Activated CD4-positive, alpha-beta memory T cell treated with anti-CD3 and anti-CD28 coated beads for 36 hours (primary cell): ENCODE measurements around the gene IRAK2. TPM values are rescaled to one million over a fixed set of nuclear protein-coding genes. Genes with fewer than 3 reads are reported as not detected.

Experiments
- CTCF ChIA-PET: fragments of 350-600 bp; sonication (Branson Sonifier 250); formaldehyde crosslinking; loops from one replicate; lab custom pipeline; 2021; ENCODE audit warnings: antibody characterized with exemption, inconsistent platforms; lab: Charles Lee
- POLR2A ChIA-PET: fragments of 350-600 bp; sonication (Branson Sonifier 250); formaldehyde crosslinking; loops from one replicate; lab custom pipeline; 2021; ENCODE audit warnings: antibody characterized with exemption; lab: Charles Lee
- DNase-seq: peaks from one replicate; pipeline ENCODE4 v3.0.0-alpha.2; 2020
- H3K27ac Mint-ChIP-seq: one replicate; pipeline ENCODE4 v1.8.0; 2021; ENCODE audit warnings: mixed read lengths
- H3K27me3 Mint-ChIP-seq: one replicate; pipeline ENCODE4 v1.8.0; 2021; ENCODE audit warnings: mixed read lengths
- H3K36me3 Mint-ChIP-seq: one replicate; pipeline ENCODE4 v1.8.0; 2021; ENCODE audit warnings: mixed read lengths
- H3K4me1 Mint-ChIP-seq: one replicate; pipeline ENCODE4 v1.8.0; 2021; ENCODE audit warnings: low read depth, mixed read lengths
- H3K4me3 Mint-ChIP-seq: one replicate; pipeline ENCODE4 v1.8.0; 2021; ENCODE audit warnings: mild to moderate bottlenecking, mixed read lengths
- H3K9me3 Mint-ChIP-seq: one replicate; pipeline ENCODE4 v1.8.0; 2021; ENCODE audit warnings: mixed read lengths
- intact Hi-C: fragments of 100-400 bp; cut with micrococcal nuclease; formaldehyde crosslinking; loops from one replicate; pipeline ENCODE4 v1.15.1; 2023
- total RNA-seq, 2 experiments: library from RNA; stranded (reverse); gene quantifications; one replicate each; pipeline ENCODE4 v1.2.3, GENCODE V29; 2021

The IRAK2 gene
- total RNA-seq, 2 experiments from 2014 or later, result 7.3 to 8.3 TPM

GRCh38 chr3:10232137-10232536 is 67.4 kb downstream of the IRAK2 start:
- CTCF ChIA-PET, result interaction anchor here (0.6 kb wide), 1 partner anchor 68 kb away, joined by 3 read pairs; no protein-coding TSS in a partner anchor
- Mint-ChIP-seq H3K36me3 (peaks cover 13% of the 10 kb centered on the region), H3K27me3 (no peaks in the 10 kb centered on the region), H3K27ac (no peak overlapping the region), H3K4me1 (peaks cover 30% of the 10 kb centered on the region), H3K4me3 (no peak overlapping the region), H3K9me3 (no peaks in the 10 kb centered on the region)
- no peak for DNase-seq
- POLR2A ChIA-PET, result interaction anchor here (0.7 kb wide), 1 partner anchor 91 kb away, joined by 3 read pairs; the partner anchor contains the start of gene VHL
- intact Hi-C loops, result no loop called here

- intact Hi-C loops, result no loop called here
- Mint-ChIP-seq H3K4me3 (no peak overlapping the region), H3K4me1 (peaks cover 28% of the 10 kb centered on the region), H3K9me3 (no peaks in the 10 kb centered on the region), H3K27me3 (no peaks in the 10 kb centered on the region), H3K36me3 (peaks cover 16% of the 10 kb centered on the region), H3K27ac (no peak overlapping the region)
- DNase-seq, result no peak
- ChIA-PET CTCF (interaction anchor here (1.3 kb wide), 1 partner anchor 8 kb away, joined by 3 read pairs; no protein-coding TSS in a partner anchor), POLR2A (no interaction called here)
Measured at GRCh38 chr3:10233988-10234387, 69.3 kb downstream of the IRAK2 start.

GRCh38 chr3:10234526-10235230 is 70.0 kb downstream of the IRAK2 start:
- POLR2A ChIA-PET, result no interaction called here
- DNase-seq, result no peak
- no peak overlapping the region for H3K27ac Mint-ChIP-seq

GRCh38 chr3:10235551-10235950 is 70.8 kb downstream of the IRAK2 start:
- Mint-ChIP-seq H3K36me3 (peaks cover 19% of the 10 kb centered on the region), H3K27me3 (no peaks in the 10 kb centered on the region), H3K9me3 (no peaks in the 10 kb centered on the region), H3K4me1 (peaks cover 28% of the 10 kb centered on the region), H3K27ac (no peak overlapping the region), H3K4me3 (no peak overlapping the region)
- no peak for DNase-seq
- POLR2A ChIA-PET, result no interaction called here
- CTCF ChIA-PET, result no interaction called here
- intact Hi-C loops, result no loop called here

More at GRCh38 chr3:10234526-10235230, 70.0 kb downstream of the IRAK2 start:
- Mint-ChIP-seq H3K36me3 (peaks cover 18% of the 10 kb centered on the region), H3K27me3 (no peaks in the 10 kb centered on the region), H3K9me3 (no peaks in the 10 kb centered on the region), H3K4me3 (no peak overlapping the region), H3K4me1 (peaks cover 26% of the 10 kb centered on the region)
- intact Hi-C loops, result no loop called here
- CTCF ChIA-PET, result no interaction called here

GRCh38 chr3:10238345-10239183 is 73.8 kb downstream of the IRAK2 start:
- Mint-ChIP-seq H3K4me1 (peaks cover 50% of the 10 kb centered on the region), H3K27ac (peak overlapping the region; percentile 59), H3K9me3 (no peaks in the 10 kb centered on the region), H3K4me3 (no peak overlapping the region), H3K27me3 (no peaks in the 10 kb centered on the region), H3K36me3 (peaks cover 19% of the 10 kb centered on the region)
- peak; percentile 55 for DNase-seq
- POLR2A ChIA-PET, result interaction anchor here (0.9 kb wide), 1 partner anchor 10 kb away, joined by 3 read pairs; the partner anchor contains the start of gene TATDN2
- CTCF ChIA-PET, result interaction anchor here (0.9 to 1.6 kb wide), 2 partner anchors 9 to 44 kb away, joined by 3 to 4 read pairs; partner anchors contain the start of gene TATDN2
- intact Hi-C loops, result no loop called here

GRCh38 chr3:10240799-10241198 is 76.1 kb downstream of the IRAK2 start:
- CTCF ChIA-PET, result no interaction called here
- Mint-ChIP-seq H3K27ac (peak overlapping the region; percentile 97), H3K4me1 (peaks cover 64% of the 10 kb centered on the region), H3K27me3 (no peaks in the 10 kb centered on the region), H3K4me3 (no peak overlapping the region), H3K36me3 (peaks cover 33% of the 10 kb centered on the region), H3K9me3 (peaks cover 20% of the 10 kb centered on the region)
- intact Hi-C loops, result loop anchor here (10.0 kb wide), 2 partner anchors 216 to 506 kb away; partner anchors contain the start of genes BRPF1 and FANCD2
- POLR2A ChIA-PET, result interaction anchor here (0.6 to 1.3 kb wide), 2 partner anchors 42 to 99 kb away, joined by 3 read pairs; partner anchors contain the start of gene VHL
- DNase-seq, result no peak

GRCh38 chr3:10242182-10243065 is 77.7 kb downstream of the IRAK2 start:
- peak overlapping the region; percentile 36 for H3K4me3 Mint-ChIP-seq
- H3K9me3 Mint-ChIP-seq, result peaks cover 24% of the 10 kb centered on the region
- peaks cover 30% of the 10 kb centered on the region for H3K36me3 Mint-ChIP-seq
- ChIA-PET CTCF (interaction anchor here (0.7 to 2.1 kb wide), 4 partner anchors 9 to 171 kb away, joined by 3 to 9 read pairs (median 3); no protein-coding TSS in a partner anchor), POLR2A (interaction anchor here (0.7 to 1.8 kb wide), 8 partner anchors 12 to 101 kb away, joined by 3 to 15 read pairs (median 4); partner anchors contain the start of gene VHL)
- no peaks in the 10 kb centered on the region for H3K27me3 Mint-ChIP-seq
- H3K4me1 Mint-ChIP-seq, result peaks cover 66% of the 10 kb centered on the region
- intact Hi-C loops, result loop anchor here (1.0 to 10.0 kb wide), 3 partner anchors 14 to 508 kb away; partner anchors contain the start of genes BRPF1 and FANCD2
- peak overlapping the region; percentile 97 for H3K27ac Mint-ChIP-seq
- DNase-seq, result peak; percentile 91

- Mint-ChIP-seq H3K36me3 (peaks cover 34% of the 10 kb centered on the region), H3K27ac (peak overlapping the region; percentile 74), H3K9me3 (peaks cover 30% of the 10 kb centered on the region), H3K4me1 (peaks cover 59% of the 10 kb centered on the region), H3K4me3 (no peak overlapping the region), H3K27me3 (no peaks in the 10 kb centered on the region)
- no peak for DNase-seq
- CTCF ChIA-PET, result interaction anchor here (0.7 kb wide), 1 partner anchor 15 kb away, joined by 4 read pairs; no protein-coding TSS in a partner anchor
- intact Hi-C loops, result loop anchor here (10.0 kb wide), 2 partner anchors 219 to 509 kb away; partner anchors contain the start of genes BRPF1 and FANCD2
- POLR2A ChIA-PET, result no interaction called here
Measured at GRCh38 chr3:10244009-10244408, 79.3 kb downstream of the IRAK2 start.

GRCh38 chr3:10245081-10245712 is 80.5 kb downstream of the IRAK2 start:
- H3K36me3 Mint-ChIP-seq, result peaks cover 41% of the 10 kb centered on the region
- ChIA-PET CTCF (no interaction called here), POLR2A (no interaction called here)
- no peaks in the 10 kb centered on the region for H3K27me3 Mint-ChIP-seq
- H3K27ac Mint-ChIP-seq, result no peak overlapping the region
- DNase-seq, result no peak
- intact Hi-C loops, result loop anchor here (5.0 to 10.0 kb wide), 3 partner anchors 220 to 510 kb away; partner anchors contain the start of genes BRPF1, CRELD1 and FANCD2
- H3K9me3 Mint-ChIP-seq, result peaks cover 30% of the 10 kb centered on the region
- no peak overlapping the region for H3K4me3 Mint-ChIP-seq
- H3K4me1 Mint-ChIP-seq, result peaks cover 63% of the 10 kb centered on the region

- H3K27ac Mint-ChIP-seq, result peak overlapping the region; percentile 95
- H3K4me3 Mint-ChIP-seq, result peak overlapping the region; percentile 73
- ChIA-PET CTCF (interaction anchor here (0.9 to 1.4 kb wide), 6 partner anchors 9 to 133 kb away, joined by 3 to 5 read pairs (median 3); partner anchors contain the start of gene BRK1), POLR2A (interaction anchor here (0.5 to 2.0 kb wide), 12 partner anchors 13 to 1518 kb away, joined by 3 to 14 read pairs (median 3); partner anchors contain the start of genes ARPC4 and BRK1)
- H3K9me3 Mint-ChIP-seq, result peaks cover 30% of the 10 kb centered on the region
- no peak for DNase-seq
- intact Hi-C loops, result loop anchor here (1.0 to 10.0 kb wide), 10 partner anchors 19 to 851 kb away; partner anchors contain the start of genes BRK1, BRPF1, CRELD1 and FANCD2
- peaks cover 54% of the 10 kb centered on the region for H3K36me3 Mint-ChIP-seq
- H3K27me3 Mint-ChIP-seq, result no peaks in the 10 kb centered on the region
- H3K4me1 Mint-ChIP-seq, result peaks cover 61% of the 10 kb centered on the region
Measured at GRCh38 chr3:10247679-10248183, 83.0 kb downstream of the IRAK2 start.
